K562 (cell line): ENCODE results near the gene MIS18A. TPM values are rescaled to one million over a fixed set of nuclear protein-coding genes. Genes with fewer than 3 reads are reported as not detected.

Source experiments
- ATAC-seq: fragments of 200-7000 bp; cut with Tn5 transposase; 3 replicates; pipeline ENCODE4 v1.9.1; 2020; ENCODE audit warnings: moderate library complexity
- BruUV-seq: library from RNA; stranded (reverse); fragments of 400-500 nt; replicated peaks from 2 replicates; lab custom pipeline; 2021; lab: Mats Ljungman, UMichigan
- CTCF ChIA-PET: fragments of 300-600 bp; formaldehyde crosslinking; extraction: SDS; loops from one replicate; lab custom pipeline; 2021; ENCODE audit warnings: low intra/inter-chr PET ratio; lab: Yijun Ruan, JAX
- POLR2A ChIA-PET: fragments of 300-600, 350-650 bp; sonication (Branson Sonifier 250); formaldehyde crosslinking; extraction: SDS; loops from one replicate; lab custom pipeline; 2021; ENCODE audit warnings: antibody characterized with exemption, inconsistent platforms; lab: Yijun Ruan, JAX
- DNase-seq, 4 experiments: peaks; one replicate each; pipeline versions ENCODE4 v3.0.0 to v3.0.0-alpha.2; 2011 to 2018; ENCODE audit warnings: low spot score in 3 of 4, mixed read lengths in 3 of 4; ENCODE audit errors: extremely low read depth in 1 of 4
- FAIRE-seq: peaks from 2 replicates; lab custom pipeline; 2011; peaks lifted over from hg19 to GRCh38; lab: Jason Lieb, UNC
- H2AFZ ChIP-seq: 2 replicates; pipeline ENCODE4 v1.6.0; 2011; ENCODE audit warnings: low read depth, low read length, control low read depth, inconsistent platforms
- H3K27ac ChIP-seq: fragments of 200-600 bp; 3 replicates; pipeline ENCODE4 v1.8.0; 2011; ENCODE audit warnings: low read depth, mild to moderate bottlenecking, control low read depth, inconsistent platforms, low read length, moderate library complexity, mixed read lengths; ENCODE audit errors: extremely low read depth
- H3K27me3 ChIP-seq, 2 experiments: fragments of 300-600 bp in 1 of 2; 2 replicates in 1 of 2; 3 replicates in 1 of 2; pipeline versions ENCODE4 v1.6.0 to v1.8.0; 2011; ENCODE audit warnings: inconsistent platforms in 2 of 2, low read length in 2 of 2, mild to moderate bottlenecking in 1 of 2, mixed read lengths in 1 of 2, moderate library complexity in 1 of 2; ENCODE audit not compliant: control insufficient read depth in 2 of 2, insufficient read depth in 2 of 2
- H3K36me3 ChIP-seq: fragments of 300-600 bp; 3 replicates; pipeline ENCODE4 v1.8.0; 2011; ENCODE audit warnings: mild to moderate bottlenecking, low read length, inconsistent platforms; ENCODE audit not compliant: control insufficient read depth, insufficient read depth
- H3K4me1 ChIP-seq, 2 experiments: fragments of 200-600 bp in 1 of 2; replicated peaks in 1 of 2; 2 replicates in 1 of 2; 3 replicates in 1 of 2; pipeline versions ENCODE4 v1.5.1 to v1.8.0; 2011; ENCODE audit warnings: inconsistent platforms in 2 of 2, low read length in 2 of 2, mild to moderate bottlenecking in 1 of 2, mixed read lengths in 1 of 2, moderate library complexity in 1 of 2; ENCODE audit not compliant: control insufficient read depth in 2 of 2, insufficient read depth in 2 of 2
- H3K4me2 ChIP-seq: 2 replicates; pipeline ENCODE4 v1.6.1; 2011; ENCODE audit warnings: low read length, control low read depth, inconsistent platforms, mixed read lengths; ENCODE audit not compliant: insufficient read depth
- H3K4me3 ChIP-seq: fragments of 200-600 bp; sonication (generic), shearing (Covaris generic); 2 replicates; pipeline ENCODE4 v1.5.1; 2016; ENCODE audit warnings: control low read depth, inconsistent platforms
- H3K79me2 ChIP-seq: fragments of 200-600 bp; 3 replicates; pipeline ENCODE4 v1.8.0; 2011; ENCODE audit warnings: low read length, inconsistent platforms; ENCODE audit not compliant: control insufficient read depth, insufficient read depth
- H3K9ac ChIP-seq, 2 experiments: 2 replicates each; pipeline versions ENCODE4 v1.6.0 to v1.6.1; 2011; ENCODE audit warnings: low read depth in 2 of 2, low read length in 2 of 2, control low read depth in 1 of 2, inconsistent platforms in 1 of 2, mild to moderate bottlenecking in 1 of 2, mixed read lengths in 1 of 2; ENCODE audit not compliant: insufficient read depth in 1 of 2
- H3K9me1 ChIP-seq: one replicate; pipeline ENCODE4 v1.6.0; 2011; ENCODE audit warnings: inconsistent platforms, mild to moderate bottlenecking, low read length, moderate library complexity; ENCODE audit not compliant: control insufficient read depth, insufficient read depth
- H3K9me3 ChIP-seq: replicated peaks from 2 replicates; pipeline ENCODE4 v1.5.1; 2011; ENCODE audit warnings: low read depth, low read length, inconsistent platforms; ENCODE audit not compliant: control insufficient read depth, insufficient read depth
- H4K20me1 ChIP-seq: replicated peaks from 2 replicates; pipeline ENCODE4 v1.6.1; 2011; ENCODE audit warnings: low read length, inconsistent platforms, mixed read lengths; ENCODE audit not compliant: control insufficient read depth, insufficient read depth
- ATF2 ChIP-seq: sonication (generic); formaldehyde crosslinking; IDR thresholded peaks from 2 replicates; pipeline ENCODE4 v1.8.1; 2022; ENCODE audit warnings: missing genetic modification reagents
- CBFB ChIP-seq: sonication (generic); formaldehyde crosslinking; IDR thresholded peaks from 2 replicates; pipeline ENCODE4 v1.4.0; 2020; ENCODE audit warnings: mild to moderate bottlenecking, missing genetic modification reagents
- CHAMP1 ChIP-seq: fragments of 450-650 bp; IDR thresholded peaks from 2 replicates; pipeline ENCODE4 v1.6.1; 2016; ENCODE audit warnings: mild to moderate bottlenecking
- HDAC2 ChIP-seq: fragments of 450-650 bp; IDR thresholded peaks from 2 replicates; pipeline ENCODE4 v1.6.1; 2016; ENCODE audit warnings: mild to moderate bottlenecking
- MEIS2 ChIP-seq: fragments of 450-650 bp; IDR thresholded peaks from 2 replicates; pipeline ENCODE4 v1.6.1; 2014; ENCODE audit warnings: mild to moderate bottlenecking; ENCODE audit not compliant: partially characterized antibody
- NFIX ChIP-seq: fragments of 250-450 bp; sonication (Bioruptor Pico); IDR thresholded peaks from 2 replicates; pipeline ENCODE4 v1.4.0; 2020; ENCODE audit warnings: low read depth, mild to moderate bottlenecking, moderate library complexity
- ZFP91 ChIP-seq: sonication (generic); formaldehyde crosslinking; IDR thresholded peaks from 2 replicates; pipeline ENCODE4 v1.8.0; 2022; ENCODE audit warnings: mild to moderate bottlenecking, missing genetic modification reagents
- ZNF277 ChIP-seq: fragments of 250-450 bp; sonication (Bioruptor Pico); IDR thresholded peaks from 2 replicates; pipeline ENCODE4 v1.8.0; 2022; ENCODE audit warnings: inconsistent platforms, mild to moderate bottlenecking, moderate library complexity, borderline replicate concordance
- ZNF644 ChIP-seq: fragments of 200-800 bp; sonication (Bioruptor generic); IDR thresholded peaks from 2 replicates; pipeline ENCODE4 v1.6.1; 2016; ENCODE audit warnings: low read depth, missing genetic modification characterization, missing compliant biosample characterization
- WGBS: fragments of 100-300 bp; shearing (Covaris generic); methylation state at CpG from one replicate; pipeline ENCODE4 v1.1.6; 2016; ENCODE audit warnings: low coverage, mixed read lengths; ENCODE audit not compliant: insufficient coverage; ENCODE audit errors: missing lambda C conversion rate; 5-methylcytosine and 5-hydroxymethylcytosine counted together
- in situ Hi-C: fragments of 300-500 bp; cut with MboI; formaldehyde crosslinking; loops from 4 replicates; pipeline ENCODE4 v1.15.0; 2018; ENCODE audit warnings: inconsistent platforms, mixed read lengths
- intact Hi-C: fragments of 100-400 bp; cut with micrococcal nuclease; formaldehyde crosslinking; loops from 2 replicates; pipeline ENCODE4 v1.14.2; 2022
- polyA plus RNA-seq, 8 experiments: library from polyadenylated mRNA; depleted of rRNA in 4 of 8; stranded (reverse) in 5 of 8; unstranded in 3 of 8; fragments of >200 nt; fragmentation: Nextera tagmentation in 2 of 8; fragmentation: Illumina TruSeq in 1 of 8; extraction: Ambion mirVana in 2 of 8; extraction: Trizol in 1 of 8; gene quantifications; 2 replicates each; pipeline versions ENCODE4 v1.2.1 to v1.2.3, GENCODE V29; 2011 to 2014; ENCODE audit warnings: inconsistent platforms in 1 of 8, missing spikeins in 1 of 8
- total RNA-seq, 7 experiments: library from RNA; depleted of rRNA in 6 of 7; stranded (reverse); fragments of >200 nt in 6 of 7; fragmentation: Illumina TruSeq in 2 of 7; extraction: Trizol in 2 of 7; gene quantifications; 2 replicates each; pipeline versions ENCODE4 v1.2.1 to v1.2.3, GENCODE V29; 2011 to 2021; ENCODE audit warnings: low replicate concordance in 1 of 7

The MIS18A gene
- total and polyA plus RNA-seq, 9 of the 15 experiments (the other 6 are each of a cell fraction or from before 2014, with no cell fraction given) = 17.7 to 75.3 (median 60.3) TPM

GRCh38 chr21:32300117-32300681, 21.4 kb upstream of the MIS18A start:
- Histone ChIP-seq H3K4me2 (no peak overlapping the region), H3K4me1 (peaks cover 2 to 11% of the 10 kb centered on the region in 2 experiments; a peak in 4 of 5 replicates), H3K27ac (no peak overlapping the region; the same call in 2 of the 3 replicates), H3K4me3 (no peak overlapping the region), H3K36me3 (peaks cover 34% of the 10 kb centered on the region), H3K79me2 (no peaks in the 10 kb centered on the region), H4K20me1 (no peaks in the 10 kb centered on the region), H3K27me3 (no peaks in the 10 kb centered on the region), H3K9me3 (peaks cover 6% of the 10 kb centered on the region), H3K9me1 (peaks cover 3% of the 10 kb centered on the region), H2AFZ (no peak overlapping the region), H3K9ac (no peak overlapping the region; a peak in 1 of 4 replicates)
- 91% methylated on average over 41 of the region's 41 CpGs for WGBS
- intact Hi-C loops (no loop called here), in situ Hi-C loops (no loop called here)
- POLR2A ChIA-PET = interaction anchor here (2.1 kb wide), 1 partner anchor 22 kb away, joined by 4 read pairs; the partner anchor contains the start of gene MIS18A
- CTCF ChIA-PET = no interaction called here
- BruUV-seq = no TSS peak
- ATAC-seq = no peak
- no peak for FAIRE-seq
- DNase-seq = no peak
- 0 out of 2 replicates have a peak, but pooled peaks have one; percentile 4 for TF ChIP-seq NFIX (CRISPR knock-in tag)
- no peak for TF ChIP-seq MEIS2
- no peak for TF ChIP-seq CHAMP1
- TF ChIP-seq ZFP91 = peak; percentile 62
- TF ChIP-seq CBFB (CRISPR knock-in tag) = 0 out of 2 replicates have a peak, but pooled peaks have one; percentile 56
- TF ChIP-seq ZNF644 (tag) = no peak
- TF ChIP-seq ZNF277 (CRISPR knock-in tag) = peak; percentile 91
- no peak for TF ChIP-seq HDAC2
- 0 out of 2 replicates have a peak, but pooled peaks have one; percentile 44 for TF ChIP-seq ATF2 (CRISPR knock-in tag)
